Caco-2 (cell line): ENCODE results near the gene GSE1. TPM values are rescaled to one million over a fixed set of nuclear protein-coding genes. Genes with fewer than 3 reads are reported as not detected.

Experiments used
- BruUV-seq: library from RNA; stranded (reverse); fragments of 400-500 nt; replicated peaks from 2 replicates; lab custom pipeline; 2021; lab: Mats Ljungman, UMichigan
- CTCF ChIA-PET: fragments of 300-600 bp; sonication (Branson Sonifier 250); formaldehyde crosslinking; loops from one replicate; lab custom pipeline; 2022; ENCODE audit warnings: antibody characterized with exemption; lab: Charles Lee
- POLR2A ChIA-PET: fragments of 300-600 bp; sonication (Branson Sonifier 250); formaldehyde crosslinking; loops from one replicate; lab custom pipeline; 2022; ENCODE audit warnings: antibody characterized with exemption; lab: Charles Lee
- DNase-seq, 2 experiments: peaks; one replicate each; pipeline versions ENCODE4 v3.0.0 to v3.0.0-alpha.2; 2020 to 2022
- H3K27me3 ChIP-seq: replicated peaks from 2 replicates; pipeline ENCODE4 v1.6.0; 2011; ENCODE audit warnings: low read length; ENCODE audit not compliant: control insufficient read depth, insufficient read depth
- H3K36me3 ChIP-seq: 2 replicates; pipeline ENCODE4 v1.5.1; 2011; ENCODE audit warnings: low read length; ENCODE audit not compliant: control insufficient read depth, insufficient read depth
- H3K4me1 ChIP-seq: fragments of 250-450 bp; sonication (Bioruptor Pico); 2 replicates; pipeline ENCODE4 v1.5.1; 2020; ENCODE audit warnings: mild to moderate bottlenecking
- H3K4me3 ChIP-seq: 2 replicates; pipeline ENCODE4 v1.5.1; 2011; ENCODE audit warnings: low read depth, mild to moderate bottlenecking, control low read depth, low read length
- H3K9me3 ChIP-seq: fragments of 250-450 bp; sonication (Bioruptor Pico); 2 replicates; pipeline ENCODE4 v1.5.1; 2020; ENCODE audit warnings: mild to moderate bottlenecking, moderate library complexity
- H3K27ac Mint-ChIP-seq: one replicate; pipeline ENCODE4 v1.8.0; 2022; ENCODE audit warnings: mixed read lengths; ENCODE audit not compliant: unreplicated experiment
- H3K27me3 Mint-ChIP-seq: one replicate; pipeline ENCODE4 v1.8.0; 2022; ENCODE audit warnings: mixed read lengths; ENCODE audit not compliant: insufficient read depth, unreplicated experiment
- H3K36me3 Mint-ChIP-seq: one replicate; pipeline ENCODE4 v1.8.0; 2022; ENCODE audit warnings: mild to moderate bottlenecking, mixed read lengths; ENCODE audit not compliant: insufficient read depth, unreplicated experiment
- H3K4me1 Mint-ChIP-seq: one replicate; pipeline ENCODE4 v1.8.0; 2022; ENCODE audit warnings: low read depth, mixed read lengths; ENCODE audit not compliant: unreplicated experiment
- H3K4me3 Mint-ChIP-seq: one replicate; pipeline ENCODE4 v1.8.0; 2022; ENCODE audit warnings: mild to moderate bottlenecking, moderate library complexity, mixed read lengths; ENCODE audit not compliant: unreplicated experiment
- H3K9me3 Mint-ChIP-seq: one replicate; pipeline ENCODE4 v1.8.0; 2022; ENCODE audit warnings: mixed read lengths; ENCODE audit not compliant: unreplicated experiment
- intact Hi-C: fragments of 100-400 bp; cut with micrococcal nuclease; formaldehyde crosslinking; loops from one replicate; pipeline ENCODE4 v1.10.0; 2022; ENCODE audit not compliant: unreplicated experiment
- total RNA-seq: library from RNA; stranded (reverse); gene quantifications from 2 replicates; pipeline ENCODE4 v1.2.3, GENCODE V29; 2022
- TF ChIP-seq, protein P1 (sequence below), 2 experiments: fragments of 200-600 bp in 1 of 2; IDR thresholded peaks; 1 replicate in 1 of 2; 2 replicates in 1 of 2; pipeline versions ENCODE4 v1.5.1 to v1.8.0; 2011 to 2022; ENCODE audit warnings: antibody characterized with exemption in 1 of 2, control low read depth in 1 of 2, inconsistent platforms in 1 of 2, low read depth in 1 of 2, low read length in 1 of 2, mild to moderate bottlenecking in 1 of 2, moderate library complexity in 1 of 2; ENCODE audit not compliant: insufficient read depth in 1 of 2, severe bottlenecking in 1 of 2, unreplicated experiment in 1 of 2

Gene GSE1
- total RNA-seq, 1 experiment from 2014 or later = 142 TPM

DNA sequence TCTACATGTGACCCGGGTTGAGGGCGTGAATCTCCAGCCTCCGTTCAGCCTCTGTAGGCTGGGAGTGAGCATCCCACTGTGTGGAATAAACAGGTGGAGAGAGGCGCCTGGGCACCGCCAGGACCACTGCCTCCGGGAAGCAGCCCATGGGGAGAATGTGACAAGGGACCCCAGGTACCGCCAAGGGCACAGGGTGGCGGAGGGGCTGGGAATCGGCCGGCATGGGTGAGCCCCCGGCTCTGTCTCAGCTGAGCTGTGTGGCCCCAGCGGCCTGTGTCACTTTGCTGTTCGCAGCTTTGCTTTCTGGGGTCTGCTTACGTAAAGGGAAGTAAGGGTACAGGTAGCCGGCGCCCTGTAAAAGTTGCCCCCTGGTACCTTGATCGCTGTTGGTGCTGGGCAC lies 11.5 kb downstream of the GSE1 start:
- H3K9me3 Mint-ChIP-seq = no peaks in the 10 kb centered on the region
- Histone ChIP-seq H3K27me3 (no peaks in the 10 kb centered on the region), H3K36me3 (peaks cover 2% of the 10 kb centered on the region), H3K4me3 (no peak overlapping the region), H3K4me1 (peaks cover 37% of the 10 kb centered on the region), H3K9me3 (no peaks in the 10 kb centered on the region)
- H3K36me3 Mint-ChIP-seq = peaks cover 80% of the 10 kb centered on the region
- CTCF ChIA-PET = interaction anchor here (1.3 kb wide), 1 partner anchor 9 kb away, joined by 5 read pairs; no protein-coding TSS in a partner anchor
- POLR2A ChIA-PET = no interaction called here
- H3K27ac Mint-ChIP-seq = no peak overlapping the region
- no peaks in the 10 kb centered on the region for H3K27me3 Mint-ChIP-seq
- no TSS peak for BruUV-seq
- intact Hi-C loops = no loop called here
- DNase-seq = no peak
- no peak overlapping the region for H3K4me3 Mint-ChIP-seq
- TF ChIP-seq, protein P1, sequence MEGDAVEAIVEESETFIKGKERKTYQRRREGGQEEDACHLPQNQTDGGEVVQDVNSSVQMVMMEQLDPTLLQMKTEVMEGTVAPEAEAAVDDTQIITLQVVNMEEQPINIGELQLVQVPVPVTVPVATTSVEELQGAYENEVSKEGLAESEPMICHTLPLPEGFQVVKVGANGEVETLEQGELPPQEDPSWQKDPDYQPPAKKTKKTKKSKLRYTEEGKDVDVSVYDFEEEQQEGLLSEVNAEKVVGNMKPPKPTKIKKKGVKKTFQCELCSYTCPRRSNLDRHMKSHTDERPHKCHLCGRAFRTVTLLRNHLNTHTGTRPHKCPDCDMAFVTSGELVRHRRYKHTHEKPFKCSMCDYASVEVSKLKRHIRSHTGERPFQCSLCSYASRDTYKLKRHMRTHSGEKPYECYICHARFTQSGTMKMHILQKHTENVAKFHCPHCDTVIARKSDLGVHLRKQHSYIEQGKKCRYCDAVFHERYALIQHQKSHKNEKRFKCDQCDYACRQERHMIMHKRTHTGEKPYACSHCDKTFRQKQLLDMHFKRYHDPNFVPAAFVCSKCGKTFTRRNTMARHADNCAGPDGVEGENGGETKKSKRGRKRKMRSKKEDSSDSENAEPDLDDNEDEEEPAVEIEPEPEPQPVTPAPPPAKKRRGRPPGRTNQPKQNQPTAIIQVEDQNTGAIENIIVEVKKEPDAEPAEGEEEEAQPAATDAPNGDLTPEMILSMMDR (IDR thresholded peaks at IDR 0.05; ENCODE audit: insufficient read depth in 1 of 2, low read depth in 1 of 2, low read length in 1 of 2, severe bottlenecking in 1 of 2, unreplicated experiment in 1 of 2) = no peak
- H3K4me1 Mint-ChIP-seq = peaks cover 43% of the 10 kb centered on the region

DNA sequence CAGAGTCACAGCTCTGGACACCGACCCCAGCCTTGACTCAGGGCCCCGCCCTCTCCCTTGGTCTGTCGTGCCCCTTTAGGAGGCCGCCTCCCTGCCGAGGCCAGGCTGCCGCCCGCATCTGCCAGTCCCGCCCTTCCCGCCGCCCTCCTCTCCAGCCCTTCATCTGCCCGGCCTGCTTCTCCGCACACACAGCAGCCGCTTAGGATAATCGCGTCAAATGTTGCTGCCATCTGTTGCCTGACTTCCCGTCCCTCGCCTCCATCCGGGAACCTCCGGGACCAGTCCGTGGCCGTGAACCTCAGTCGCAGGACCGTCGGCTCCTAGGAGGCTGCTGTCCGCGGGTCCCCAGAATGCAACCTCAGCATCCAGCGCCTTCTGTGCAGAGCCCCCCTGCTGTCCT lies 11.9 kb downstream of the GSE1 start:
- POLR2A ChIA-PET = no interaction called here
- Mint-ChIP-seq H3K4me1 (peaks cover 43% of the 10 kb centered on the region), H3K27ac (no peak overlapping the region)

DNA sequence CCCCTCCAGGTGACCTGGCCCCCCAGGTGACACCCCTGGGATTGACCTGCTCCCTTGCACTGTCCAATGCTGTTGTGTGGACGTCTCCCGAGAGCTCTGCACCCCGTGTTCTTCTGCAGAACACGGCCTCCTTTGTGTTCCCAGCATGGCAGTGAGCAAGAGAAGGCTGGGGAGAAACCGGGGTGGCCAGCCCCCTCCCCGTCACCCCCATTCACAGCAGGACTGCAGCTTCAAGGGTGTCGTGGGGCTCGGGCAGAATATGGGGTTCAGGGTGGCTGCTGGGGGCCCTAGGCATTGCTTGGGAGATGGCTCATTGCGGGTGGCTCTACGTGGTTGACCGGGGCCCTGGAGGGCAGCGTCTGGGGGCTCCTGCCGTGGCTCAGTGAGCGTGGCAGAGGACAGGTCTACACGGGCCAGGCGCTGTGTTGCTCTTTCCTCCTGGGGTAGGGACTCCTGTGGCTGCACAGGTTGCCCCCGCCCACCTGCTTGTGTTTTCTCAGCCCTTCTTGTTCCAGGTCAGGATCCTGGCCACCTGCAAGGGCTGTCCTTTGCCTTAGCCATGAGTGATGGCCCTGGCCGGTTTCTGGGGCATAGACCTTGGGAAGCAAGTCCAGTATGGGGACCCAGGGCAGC lies 12.5 kb downstream of the GSE1 start:
- ChIA-PET CTCF (interaction anchor here (1.1 to 1.3 kb wide), 2 partner anchors 8 to 10 kb away, joined by 5 read pairs; no protein-coding TSS in a partner anchor), POLR2A (no interaction called here)
- BruUV-seq = no TSS peak
- no peaks in the 10 kb centered on the region for H3K9me3 ChIP-seq
- H3K4me3 ChIP-seq = no peak overlapping the region
- H3K27me3 Mint-ChIP-seq = no peaks in the 10 kb centered on the region
- TF ChIP-seq, protein P1 (IDR thresholded peaks at IDR 0.05; ENCODE audit: insufficient read depth in 1 of 2, low read depth in 1 of 2, low read length in 1 of 2, severe bottlenecking in 1 of 2, unreplicated experiment in 1 of 2) = no peak
- H3K4me1 Mint-ChIP-seq = peaks cover 39% of the 10 kb centered on the region
- H3K9me3 Mint-ChIP-seq = no peaks in the 10 kb centered on the region
- peaks cover 2% of the 10 kb centered on the region for H3K36me3 ChIP-seq
- no peak overlapping the region for H3K4me3 Mint-ChIP-seq
- peaks cover 34% of the 10 kb centered on the region for H3K4me1 ChIP-seq
- H3K36me3 Mint-ChIP-seq = peaks cover 82% of the 10 kb centered on the region
- intact Hi-C loops = no loop called here
- H3K27me3 ChIP-seq = no peaks in the 10 kb centered on the region
- DNase-seq = no peak
- H3K27ac Mint-ChIP-seq = no peak overlapping the region

More for the DNA sequence above, 11.9 kb downstream of the GSE1 start:
- intact Hi-C loops = no loop called here
- Histone ChIP-seq H3K4me3 (no peak overlapping the region), H3K27me3 (no peaks in the 10 kb centered on the region), H3K36me3 (peaks cover 2% of the 10 kb centered on the region), H3K9me3 (no peaks in the 10 kb centered on the region), H3K4me1 (peaks cover 37% of the 10 kb centered on the region)
- TF ChIP-seq, protein P1 (IDR thresholded peaks at IDR 0.05; ENCODE audit: insufficient read depth in 1 of 2, low read depth in 1 of 2, low read length in 1 of 2, severe bottlenecking in 1 of 2, unreplicated experiment in 1 of 2) = no peak
- no peak for DNase-seq
- Mint-ChIP-seq H3K36me3 (peaks cover 82% of the 10 kb centered on the region), H3K4me3 (no peak overlapping the region), H3K9me3 (no peaks in the 10 kb centered on the region), H3K27me3 (no peaks in the 10 kb centered on the region)
- CTCF ChIA-PET = interaction anchor here (1.3 kb wide), 1 partner anchor 9 kb away, joined by 5 read pairs; no protein-coding TSS in a partner anchor
- no TSS peak for BruUV-seq
